CD4-positive, alpha-beta T cell treated with Interleukin-17A for 4 hours (primary cell): ENCODE results near the gene EDDM3A.
A peak's percentile ranks its signal among the peaks of the same experiment; 100 is the strongest.
"Not testable (repeated sequence)": the region's sequence is repeated elsewhere in the genome, so short reads cannot be mapped to it uniquely, and the experiment has no call there.

ENCODE experiments used
- DNase-seq: peaks from one replicate; pipeline ENCODE4 v3.0.0-alpha.2; 2020; ENCODE audit warnings: mixed read lengths

EDDM3A gene

GRCh38 chr14:20733684-20734429 is 11.8 kb upstream of the EDDM3A start:
- DNase-seq: no peak

GRCh38 chr14:20734430-20734806 is 11.3 kb upstream of the EDDM3A start:
- DNase-seq: no peak

- not testable (repeated sequence) for DNase-seq
These were observed 7.4 kb upstream of the EDDM3A start for GRCh38 chr14:20738292-20738691.

GRCh38 chr14:20742132-20742531 is 3.6 kb upstream of the EDDM3A start:
- DNase-seq: no peak

- DNase-seq: no peak
These were observed 2.1 kb upstream of the EDDM3A start for GRCh38 chr14:20743556-20743955.

- DNase-seq: no peak
These were observed 879 bp downstream of the EDDM3A start for GRCh38 chr14:20746566-20746965.

GRCh38 chr14:20748439-20748838 is 2.8 kb downstream of the EDDM3A start:
- DNase-seq: no peak

- no peak for DNase-seq
These were observed 4.5 kb downstream of the EDDM3A start for GRCh38 chr14:20750194-20750593.

GRCh38 chr14:20751963-20752562 is 6.4 kb downstream of the EDDM3A start:
- DNase-seq: no peak

- no peak for DNase-seq
These were observed 8.6 kb downstream of the EDDM3A start for GRCh38 chr14:20754308-20754707.

- DNase-seq: no peak
These were observed 9.3 kb downstream of the EDDM3A start for GRCh38 chr14:20755037-20755436.

- DNase-seq: peak; percentile 57
These were observed 12.3 kb downstream of the EDDM3A start for GRCh38 chr14:20757965-20758364.

- not testable (repeated sequence) for DNase-seq
These were observed 13.8 kb downstream of the EDDM3A start for GRCh38 chr14:20759465-20759864.

GRCh38 chr14:20760950-20761349 is 15.3 kb downstream of the EDDM3A start:
- DNase-seq: no peak

GRCh38 chr14:20768593-20768892 is 22.9 kb downstream of the EDDM3A start:
- no peak for DNase-seq

- no peak for DNase-seq
These were observed 23.7 kb downstream of the EDDM3A start for GRCh38 chr14:20769421-20769820.

- DNase-seq: no peak
These were observed 27.0 kb downstream of the EDDM3A start for GRCh38 chr14:20772650-20773049.

GRCh38 chr14:20774258-20774824 is 28.7 kb downstream of the EDDM3A start:
- DNase-seq: no peak

GRCh38 chr14:20775043-20775442 is 29.4 kb downstream of the EDDM3A start:
- DNase-seq: no peak

- DNase-seq: no peak
These were observed 30.2 kb downstream of the EDDM3A start for GRCh38 chr14:20775901-20776300.

- DNase-seq: peak; percentile 22
These were observed 36.1 kb downstream of the EDDM3A start for GRCh38 chr14:20781803-20782202.

GRCh38 chr14:20782280-20782890 is 36.7 kb downstream of the EDDM3A start:
- peak; percentile 11 for DNase-seq

GRCh38 chr14:20787025-20787424 is 41.3 kb downstream of the EDDM3A start:
- DNase-seq: no peak

- DNase-seq: no peak
These were observed 43.6 kb downstream of the EDDM3A start for GRCh38 chr14:20789230-20789813.
